HepG2 (cell line): ENCODE measurements around the gene ADARB2.

Source experiments
- BATF2 ChIP-seq: sonication (generic); formaldehyde crosslinking; IDR thresholded peaks from 2 replicates; pipeline ENCODE4 v1.8.0; 2022; ENCODE audit warnings: mild to moderate bottlenecking, missing genetic modification reagents, moderate library complexity
- CTCF ChIP-seq: sonication (generic); formaldehyde crosslinking; IDR thresholded peaks from 2 replicates; pipeline ENCODE4 v1.5.0; 2020; ENCODE audit warnings: mild to moderate bottlenecking, missing genetic modification reagents, moderate library complexity
- MXI1 ChIP-seq: IDR thresholded peaks from 3 replicates; pipeline ENCODE4 v1.6.1; 2012; ENCODE audit warnings: low read depth, low read length, inconsistent platforms, borderline replicate concordance
- NR2F1 ChIP-seq, 2 experiments: fragments of 450-650 bp in 1 of 2; formaldehyde crosslinking in 1 of 2; IDR thresholded peaks; 2 replicates each; pipeline versions ENCODE4 v1.5.0 to v1.6.1; 2016 to 2020; ENCODE audit warnings: mild to moderate bottlenecking in 1 of 2, missing compliant biosample characterization in 1 of 2, missing genetic modification reagents in 1 of 2, moderate library complexity in 1 of 2
- POLR2A ChIP-seq, 2 experiments: IDR thresholded peaks; 2 replicates each; pipeline ENCODE4 v1.6.1; 2011; ENCODE audit warnings: low read depth in 2 of 2, low read length in 2 of 2, mild to moderate bottlenecking in 1 of 2, moderate library complexity in 1 of 2; ENCODE audit not compliant: insufficient read depth in 1 of 2
- PRMT3 ChIP-seq: sonication (generic); formaldehyde crosslinking; IDR thresholded peaks from 2 replicates; pipeline ENCODE4 v1.8.1; 2022; ENCODE audit warnings: low read depth, mild to moderate bottlenecking, moderate library complexity, missing genetic modification reagents, borderline replicate concordance
- STAT5B ChIP-seq: sonication (generic); formaldehyde crosslinking; IDR thresholded peaks from 2 replicates; pipeline ENCODE4 v1.4.0; 2020; ENCODE audit warnings: missing genetic modification reagents
- ZNF235 ChIP-seq: sonication (generic); formaldehyde crosslinking; IDR thresholded peaks from 2 replicates; pipeline ENCODE4 v1.8.1; 2023; ENCODE audit warnings: mild to moderate bottlenecking, missing genetic modification reagents, borderline replicate concordance
- ZNF710 ChIP-seq: sonication (generic); formaldehyde crosslinking; IDR thresholded peaks from 2 replicates; pipeline ENCODE4 v1.5.0; 2020; ENCODE audit warnings: mild to moderate bottlenecking, missing genetic modification reagents, borderline replicate concordance

GRCh38 chr10:1425879-1426278 is 311.4 kb downstream of the ADARB2 start:
- no peak for TF ChIP-seq NR2F1 (CRISPR knock-in tag; IDR thresholded peaks at IDR 0.05)
- TF ChIP-seq CTCF (CRISPR knock-in tag) = no peak
- TF ChIP-seq MXI1 = no peak
- no peak for TF ChIP-seq ZNF710 (CRISPR knock-in tag)
- TF ChIP-seq POLR2A (IDR thresholded peaks at IDR 0.05; ENCODE audit: insufficient read depth in 1 of 2, low read depth in 2 of 2, low read length in 2 of 2) = no peak
- no peak for TF ChIP-seq ZNF235 (CRISPR knock-in tag)
- no peak for TF ChIP-seq PRMT3 (CRISPR knock-in tag)
- no peak for TF ChIP-seq BATF2 (CRISPR knock-in tag)
- TF ChIP-seq STAT5B = no peak
